Dermis blood vessel endothelial cell (primary cell): ENCODE data around the gene GRIA2. TPM values are rescaled to one million over a fixed set of nuclear protein-coding genes. Genes with fewer than 3 reads are reported as not detected.
"Not testable (repeated sequence)": the region's sequence is repeated elsewhere in the genome, so short reads cannot be mapped to it uniquely, and the experiment has no call there.

Experiments used
- DNase-seq: peaks from one replicate; pipeline ENCODE4 v3.0.0; 2010
- total RNA-seq: library from RNA; depleted of rRNA; stranded (reverse); fragments of >200 nt; gene quantifications from 2 replicates; pipeline ENCODE4 v1.2.3, GENCODE V29; 2014

GRIA2 gene
- not detected in 2 replicates for total RNA-seq

DNA sequence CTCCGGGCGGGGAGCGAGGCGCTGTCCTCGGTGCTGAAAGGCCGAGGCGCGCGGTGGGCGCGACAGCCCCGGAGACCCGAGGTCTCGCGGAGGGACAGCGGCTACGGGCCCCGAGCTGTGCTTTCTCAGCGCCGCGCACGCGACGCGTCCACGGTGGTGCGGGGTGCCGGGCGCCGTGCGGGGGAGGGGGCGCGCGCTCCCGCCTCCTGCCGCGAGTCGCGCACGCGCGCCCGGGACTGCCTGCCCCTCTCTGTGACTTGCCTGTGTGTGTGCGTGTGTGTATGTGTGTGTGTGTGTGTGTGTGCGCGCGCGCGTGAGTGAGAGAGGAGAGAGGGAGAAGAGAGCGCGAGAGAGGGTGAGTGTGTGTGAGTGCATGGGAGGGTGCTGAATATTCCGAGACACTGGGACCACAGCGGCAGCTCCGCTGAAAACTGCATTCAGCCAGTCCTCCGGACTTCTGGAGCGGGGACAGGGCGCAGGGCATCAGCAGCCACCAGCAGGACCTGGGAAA lies at the start of gene GRIA2:
Gene GRIA2 (plus strand): TSS at position 358 of the 511 bp plus-strand sequence. CDS start 315 bp downstream, outside the sequence.
- DNase-seq: peak; percentile 61

DNA sequence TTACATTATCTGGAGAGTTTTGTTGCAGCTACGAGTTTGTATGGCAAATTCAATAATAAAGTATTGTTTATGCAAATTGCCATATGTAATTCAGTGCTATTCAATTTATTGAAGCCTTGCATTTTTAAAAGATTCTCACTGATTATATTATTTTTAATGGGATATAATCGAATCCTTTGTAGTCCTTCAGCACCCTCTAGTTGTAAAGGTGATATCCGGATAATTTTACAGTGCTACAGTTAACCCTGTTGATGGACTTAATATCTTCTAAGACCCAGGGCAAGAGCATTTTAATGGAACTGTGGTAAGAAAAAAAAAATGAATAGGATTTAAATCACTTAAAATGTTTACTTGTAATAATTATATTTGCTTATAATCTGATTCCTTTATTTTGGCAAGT lies 48.5 kb upstream of the GRIA2 start:
- peak; percentile 1 for DNase-seq

DNA sequence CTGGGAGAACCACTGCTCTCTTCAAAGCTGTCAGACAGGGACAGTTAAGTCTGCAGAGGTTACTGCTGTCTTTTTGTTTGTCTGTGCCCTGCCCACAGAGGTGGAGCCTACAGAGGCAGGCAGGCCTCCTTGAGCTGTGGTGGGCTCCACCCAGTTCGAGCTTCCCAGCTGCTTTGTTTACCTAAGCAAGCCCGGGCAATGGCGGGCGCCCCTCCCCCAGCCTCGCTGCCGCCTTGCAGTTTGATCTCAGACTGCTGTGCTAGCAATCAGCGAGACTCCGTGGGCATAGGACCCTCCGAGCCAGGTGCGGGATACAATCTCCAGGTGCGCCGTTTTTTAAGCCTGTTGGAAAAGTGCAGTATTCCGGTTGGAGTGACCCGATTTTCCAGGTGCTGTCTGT lies 40.3 kb upstream of the GRIA2 start:
- DNase-seq: not testable (repeated sequence)

DNA sequence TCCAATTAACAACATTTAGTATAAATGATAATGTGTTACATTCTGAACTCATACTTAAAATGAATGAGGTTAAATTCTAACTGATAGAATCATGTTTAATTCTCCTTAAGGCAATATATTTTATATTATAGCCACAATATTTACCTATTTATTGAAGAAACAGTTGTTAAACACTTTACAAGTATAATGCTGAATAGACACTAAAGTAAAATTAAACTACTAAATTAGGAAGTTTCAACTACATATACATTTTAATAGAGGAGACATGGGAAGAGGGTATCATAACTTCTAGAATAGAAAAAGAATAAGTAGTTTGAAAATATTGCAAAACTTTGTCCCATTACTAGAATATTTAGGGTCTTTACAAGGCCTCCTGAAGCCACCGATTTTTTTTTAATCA lies 36.2 kb upstream of the GRIA2 start:
- DNase-seq: no peak

DNA sequence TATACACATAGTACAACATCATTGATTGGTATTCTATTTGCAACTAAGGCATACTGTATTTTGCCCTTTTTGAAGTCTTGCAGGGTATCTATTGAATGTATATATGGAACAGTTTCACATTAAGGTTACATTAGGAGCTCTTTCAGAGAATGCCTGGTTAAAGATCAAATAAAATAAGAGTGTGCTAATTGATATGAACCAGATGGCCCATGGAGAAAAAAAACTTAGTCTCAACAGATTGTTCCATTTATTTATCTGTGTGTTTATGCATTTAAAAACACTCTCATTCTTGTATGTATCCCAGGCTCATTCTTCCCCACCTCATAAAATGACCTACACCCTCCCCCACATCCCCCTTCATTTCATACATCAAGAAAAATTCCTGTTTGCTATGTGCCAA lies 35.2 kb upstream of the GRIA2 start:
- no peak for DNase-seq

DNA sequence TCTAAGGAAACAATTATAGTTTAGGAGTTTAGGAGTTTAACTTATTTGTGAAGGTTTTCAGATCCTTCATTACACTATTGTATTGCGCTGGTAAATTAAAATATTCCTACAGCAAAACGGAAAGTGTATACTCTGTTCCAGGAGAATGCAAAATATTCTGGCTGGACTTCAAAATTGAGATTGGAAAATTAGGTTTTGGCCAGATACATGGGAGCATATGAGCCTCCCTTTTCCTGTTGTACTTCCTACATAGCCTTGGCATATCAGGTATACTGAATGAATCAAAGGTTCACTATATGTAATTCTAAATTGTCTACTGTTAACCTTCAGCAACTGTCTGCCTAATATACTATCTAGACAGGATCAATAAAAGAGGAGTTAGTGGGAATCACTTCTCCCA lies 25.2 kb upstream of the GRIA2 start:
- no peak for DNase-seq

DNA sequence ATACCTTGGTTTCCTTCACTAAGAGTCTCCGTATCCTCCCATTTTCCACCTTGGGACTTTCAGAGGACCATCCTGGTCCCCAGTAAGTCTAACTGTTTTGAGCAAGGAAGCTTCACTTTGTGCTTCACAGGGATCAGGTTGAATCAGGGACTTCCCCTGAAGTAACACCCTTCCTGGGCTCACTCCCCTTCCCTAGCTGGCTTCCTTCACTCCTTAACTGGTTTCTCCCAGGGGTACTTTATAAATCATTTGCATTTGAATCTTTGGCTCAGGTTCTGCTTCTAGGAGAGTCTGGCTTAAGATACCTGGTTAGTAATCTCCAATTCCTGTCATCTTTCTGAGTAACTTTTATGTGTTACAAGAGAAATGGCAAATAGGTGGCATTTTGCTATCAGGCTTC lies 24.5 kb upstream of the GRIA2 start:
- no peak for DNase-seq

DNA sequence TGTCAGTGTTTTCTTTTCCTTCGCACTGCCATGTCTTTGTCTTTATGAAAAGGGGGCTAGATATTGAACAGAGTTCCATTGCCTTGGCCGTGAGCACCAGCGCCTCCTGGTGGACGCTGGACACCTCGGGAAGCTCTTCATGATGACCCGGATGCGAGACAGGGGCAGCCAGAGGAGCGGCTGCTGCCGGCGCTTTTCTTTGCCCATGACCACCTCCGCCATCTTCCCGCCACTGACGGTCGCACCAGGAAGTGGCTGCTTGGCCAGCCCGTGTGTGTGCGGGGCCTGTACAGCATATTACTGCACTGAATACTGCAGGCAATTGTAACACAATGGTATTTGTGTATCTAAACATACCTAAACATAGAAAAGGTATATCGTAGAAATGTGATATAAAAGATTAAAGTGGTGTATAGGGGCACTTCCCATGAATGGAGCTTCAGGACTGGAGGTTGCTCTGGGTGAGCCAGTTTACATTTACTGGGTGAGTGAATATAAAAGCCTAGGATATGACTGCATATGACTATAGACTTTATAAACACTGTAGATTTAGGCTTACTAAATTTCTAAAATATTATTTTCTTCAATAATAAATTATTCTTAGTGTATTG lies 15.8 kb upstream of the GRIA2 start:
- peak; percentile 53 for DNase-seq

DNA sequence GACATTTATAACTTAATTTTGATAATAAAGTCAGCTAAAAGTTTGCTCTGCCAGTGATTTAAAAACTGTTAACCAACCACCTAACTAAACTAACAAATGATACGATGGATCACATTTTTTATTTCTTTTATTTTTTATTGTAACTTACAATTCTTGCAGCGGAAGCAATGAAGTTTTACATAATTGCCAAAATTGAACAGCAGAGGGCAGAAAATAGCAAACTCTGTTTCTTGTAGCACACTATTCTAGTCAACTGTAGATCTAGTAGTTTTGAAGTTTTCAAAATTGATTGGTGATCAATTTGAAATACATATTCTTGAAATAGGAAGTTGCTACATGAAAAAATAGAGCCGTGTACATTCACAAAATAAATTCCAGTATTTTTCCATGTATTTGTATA lies 2.8 kb upstream of the GRIA2 start:
- peak; percentile 59 for DNase-seq

GRCh38 chr4:157219711-157220370 lies 687 bp upstream of the GRIA2 start:
- DNase-seq: no peak

- no peak for DNase-seq
Observed at GRCh38 chr4:157221426-157221894, 932 bp downstream of the GRIA2 start.

- no peak for DNase-seq
Observed at GRCh38 chr4:157221895-157222770, 1.6 kb downstream of the GRIA2 start.

- DNase-seq: no peak
Observed at GRCh38 chr4:157222771-157223160, 2.2 kb downstream of the GRIA2 start.

DNA sequence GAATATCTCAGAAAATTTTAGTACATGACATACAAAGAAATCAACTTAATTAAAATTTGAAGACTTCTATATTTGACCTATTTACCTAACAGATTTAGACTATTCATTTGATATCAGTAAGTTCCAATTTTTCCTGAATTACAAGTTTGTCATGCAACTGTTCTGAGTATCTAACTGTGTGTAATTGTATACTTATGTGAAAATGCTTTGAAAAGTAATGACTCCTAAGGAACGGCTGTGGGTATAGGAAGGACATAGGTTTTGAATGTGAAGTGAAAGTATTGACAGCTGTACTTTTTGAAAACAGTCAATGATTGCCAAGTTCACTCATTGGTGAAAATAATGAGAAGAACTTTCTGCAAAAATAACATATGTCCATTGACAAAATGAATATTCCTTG lies 2.9 kb downstream of the GRIA2 start:
- no peak for DNase-seq

DNA sequence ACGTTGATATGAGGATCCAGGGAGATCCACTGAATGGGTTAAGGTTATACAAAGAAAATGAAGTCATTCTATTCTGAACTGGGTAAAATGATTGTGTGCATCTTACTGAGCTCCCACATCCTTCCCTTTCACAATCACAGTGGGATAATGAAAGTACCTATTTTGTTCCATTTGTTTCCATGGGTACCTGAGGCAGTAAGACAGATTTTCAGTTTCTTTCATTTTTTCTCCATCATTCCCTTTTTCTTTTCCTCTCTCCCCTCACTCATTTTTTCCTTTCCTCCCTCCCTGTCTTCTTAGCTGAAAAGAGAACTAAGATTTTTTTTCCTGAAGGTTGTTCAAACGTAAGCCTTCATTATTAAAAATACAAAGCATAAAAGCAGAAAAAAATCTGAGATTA lies 4.6 kb downstream of the GRIA2 start:
- DNase-seq: no peak

DNA sequence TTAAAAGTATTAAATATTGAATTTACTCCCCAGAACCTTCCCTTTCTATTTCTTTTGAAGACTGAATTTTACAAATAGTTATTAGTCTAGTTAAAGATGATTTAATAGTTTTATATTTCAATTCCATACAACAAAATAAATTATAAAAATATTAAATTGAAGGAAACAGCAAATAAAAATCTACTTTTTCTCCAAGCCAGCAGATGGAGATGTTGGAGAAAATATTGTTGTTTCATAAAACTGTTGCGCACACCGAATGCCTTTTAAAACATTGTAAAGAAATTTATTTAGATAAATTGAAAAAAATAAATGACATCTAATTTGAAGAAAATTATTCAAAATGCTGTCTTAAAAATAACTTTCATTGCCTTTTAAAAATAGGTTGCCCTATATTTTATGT lies 5.5 kb downstream of the GRIA2 start:
- no peak for DNase-seq

DNA sequence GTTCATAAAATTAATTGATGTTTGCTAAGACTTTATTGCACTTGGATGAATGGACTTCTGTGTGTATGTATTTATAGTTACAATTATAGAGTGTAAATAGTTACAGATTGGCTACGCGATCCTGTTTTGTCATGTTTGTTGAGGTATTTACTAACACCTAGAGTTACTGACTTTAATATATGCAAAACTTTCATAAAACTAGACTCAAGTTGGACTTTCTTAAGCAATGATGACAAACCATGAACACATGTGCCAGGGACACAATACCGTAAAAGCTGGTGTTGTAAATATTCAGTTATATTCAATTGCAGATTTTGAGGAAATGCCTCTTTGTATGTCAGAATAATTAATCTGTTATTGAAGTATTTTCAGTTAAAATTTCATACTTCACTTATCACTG lies 6.1 kb downstream of the GRIA2 start:
- DNase-seq: no peak

DNA sequence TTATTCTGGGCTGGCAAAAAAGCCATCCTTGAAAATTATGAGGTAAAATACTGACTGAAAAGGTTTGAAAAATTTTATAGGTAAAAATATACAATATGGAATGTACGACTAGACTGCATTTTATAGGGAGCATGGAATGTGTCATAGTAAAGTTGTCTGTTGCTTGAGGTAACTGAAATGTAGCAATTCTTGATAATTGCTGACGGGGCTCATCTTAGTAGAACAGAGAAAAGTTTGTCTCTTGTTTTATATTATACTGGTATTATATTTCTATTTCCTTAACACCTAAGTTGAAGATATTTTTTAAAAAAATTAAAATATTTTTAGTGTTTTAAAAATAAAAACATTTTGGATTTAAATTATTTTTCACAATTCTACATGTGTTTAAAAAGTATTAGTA lies 11.0 kb downstream of the GRIA2 start:
- no peak for DNase-seq

- no peak for DNase-seq
Observed at GRCh38 chr4:157242871-157243270, 22.3 kb downstream of the GRIA2 start.

GRCh38 chr4:157244348-157244747 lies 23.8 kb downstream of the GRIA2 start:
- DNase-seq: no peak

GRCh38 chr4:157245351-157245750 lies 24.8 kb downstream of the GRIA2 start:
- no peak for DNase-seq

DNA sequence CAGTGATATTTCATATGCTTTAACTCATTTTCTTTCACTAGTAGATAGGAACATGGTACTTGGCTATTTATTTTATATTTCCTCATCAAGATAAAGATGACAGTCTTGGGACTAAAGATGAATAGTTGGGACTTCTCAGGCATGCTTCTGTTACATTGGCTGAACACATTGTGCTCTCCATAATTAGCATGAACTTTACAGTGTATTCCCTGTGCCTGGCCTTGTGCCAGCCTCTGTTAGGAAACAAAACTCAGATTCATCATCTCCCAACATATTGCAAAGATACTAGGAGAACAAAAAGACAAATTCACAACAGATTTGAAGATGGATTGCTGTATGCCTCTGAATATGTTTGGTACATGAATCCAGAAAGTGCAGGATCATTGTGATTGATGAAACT lies 26.4 kb downstream of the GRIA2 start:
- no peak for DNase-seq

DNA sequence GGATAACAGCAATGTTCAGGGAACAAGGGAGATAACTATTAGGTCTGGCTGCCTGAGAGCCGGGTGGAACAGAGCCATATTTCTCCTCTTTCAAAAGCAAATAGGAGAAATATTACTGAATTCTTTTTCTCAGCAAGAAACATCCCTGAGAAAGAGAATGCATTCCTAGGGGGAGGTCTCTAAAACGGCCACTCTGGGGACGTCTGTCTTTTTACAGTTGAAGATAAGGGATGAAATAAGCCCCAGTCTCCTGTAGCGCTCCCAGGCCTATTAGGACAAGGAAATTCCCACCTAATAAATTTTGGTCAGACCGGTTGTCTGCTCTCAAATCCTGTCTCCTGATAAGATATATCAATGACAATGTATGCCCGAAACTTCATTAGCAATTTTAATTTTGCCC lies 37.6 kb downstream of the GRIA2 start:
- DNase-seq: not testable (repeated sequence)
